HL-60 (cell line): ENCODE data around the gene CACNA1S.

Source experiments
- CTCF ChIP-seq: IDR thresholded peaks from one replicate; pipeline ENCODE4 v1.5.1; 2011; ENCODE audit warnings: low read length, control low read depth, inconsistent platforms; ENCODE audit not compliant: insufficient read depth
- GABPA ChIP-seq: IDR thresholded peaks from 2 replicates; pipeline ENCODE4 v1.6.1; 2012; ENCODE audit warnings: low read depth
- POLR2AphosphoS5 ChIP-seq: IDR thresholded peaks from 2 replicates; pipeline ENCODE4 v1.6.1; 2012; ENCODE audit warnings: low read depth
- REST ChIP-seq: IDR thresholded peaks from 2 replicates; pipeline ENCODE4 v1.6.1; 2012; ENCODE audit warnings: low read depth; ENCODE audit not compliant: insufficient replicate concordance
- SPI1 ChIP-seq: IDR thresholded peaks from 2 replicates; pipeline ENCODE4 v1.6.1; 2012; ENCODE audit warnings: low read depth, mild to moderate bottlenecking, borderline replicate concordance

DNA sequence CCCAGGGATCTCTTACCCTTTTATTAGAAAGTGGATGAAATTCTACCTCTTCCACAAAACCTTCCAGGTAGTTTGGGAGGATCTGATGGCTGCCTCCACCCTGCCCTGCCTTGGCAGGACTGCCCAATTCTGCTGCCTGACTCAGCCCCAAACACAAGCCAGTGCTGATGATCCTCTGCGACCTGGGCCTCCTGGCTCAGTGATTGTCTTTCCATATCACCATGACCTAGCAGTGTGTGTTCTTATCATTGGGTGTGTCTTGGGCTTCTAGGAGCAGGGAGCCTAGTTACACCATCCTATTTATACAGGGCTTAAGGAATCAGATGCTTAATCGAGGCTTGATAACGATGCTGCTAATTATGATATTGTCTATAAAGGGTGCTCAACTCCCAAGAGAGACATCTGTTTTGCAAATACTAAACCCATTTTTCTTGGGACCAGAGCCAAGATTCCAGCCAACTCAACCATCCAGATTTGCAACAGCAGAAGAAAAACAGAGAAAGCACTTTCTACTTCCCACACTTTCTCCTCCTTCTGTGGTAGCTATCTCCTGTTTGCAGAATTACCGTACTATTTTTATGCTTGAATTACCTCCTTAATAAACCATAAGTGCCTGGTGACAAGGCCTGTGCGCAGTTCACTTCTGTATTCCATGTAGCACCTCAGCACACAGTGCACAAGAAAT lies 52.2 kb downstream of the CACNA1S start:
- TF ChIP-seq CTCF (no peak), POLR2AphosphoS5 (no peak), GABPA (no peak), SPI1 (no peak), REST (no peak)
